ENCODE results near the gene SAT2.
"Not testable (repeated sequence)": the region's sequence is repeated elsewhere in the genome, so short reads cannot be mapped to it uniquely, and the experiment has no call there.

Gene SAT2

GRCh38 chr17:7627250-7628121 is at the start of gene SAT2:
Gene SAT2 (minus strand): TSS chr17:7627821. CDS start chr17:7627635, 186 bp downstream.
- peak; percentile 93 for DNase-seq (ENCODE audit: low read depth)

GRCh38 chr17:7676533-7676932 is 48.9 kb upstream of the SAT2 start:
- no peak for DNase-seq (ENCODE audit: low read depth)

GRCh38 chr17:7674934-7675333 is 47.3 kb upstream of the SAT2 start:
- DNase-seq (ENCODE audit: low read depth): no peak

- no peak for DNase-seq (ENCODE audit: low read depth)
Measured at GRCh38 chr17:7673239-7673638, 45.6 kb upstream of the SAT2 start.

- no peak for DNase-seq (ENCODE audit: low read depth)
Measured at GRCh38 chr17:7668482-7668881, 40.9 kb upstream of the SAT2 start.

GRCh38 chr17:7667656-7668406 is 40.2 kb upstream of the SAT2 start:
- DNase-seq (ENCODE audit: low read depth): no peak

GRCh38 chr17:7656958-7657609 is 29.5 kb upstream of the SAT2 start:
- DNase-seq (ENCODE audit: low read depth): no peak

- no peak for DNase-seq (ENCODE audit: low read depth)
Measured at GRCh38 chr17:7655541-7655840, 27.9 kb upstream of the SAT2 start.

- DNase-seq (ENCODE audit: low read depth): no peak
Measured at GRCh38 chr17:7654832-7655540, 27.4 kb upstream of the SAT2 start.

GRCh38 chr17:7652388-7653356 is 25.1 kb upstream of the SAT2 start:
- DNase-seq (ENCODE audit: low read depth): no peak

- no peak for DNase-seq (ENCODE audit: low read depth)
Measured at GRCh38 chr17:7651665-7652387, 24.2 kb upstream of the SAT2 start.

- DNase-seq (ENCODE audit: low read depth): no peak
Measured at GRCh38 chr17:7651097-7651664, 23.6 kb upstream of the SAT2 start.

- no peak for DNase-seq (ENCODE audit: low read depth)
Measured at GRCh38 chr17:7650509-7651096, 23.0 kb upstream of the SAT2 start, which contains the start of gene ATP1B2. Gene ATP1B2 (plus strand): TSS chr17:7650926. CDS start chr17:7651519, 593 bp downstream.

- no peak for DNase-seq (ENCODE audit: low read depth)
Measured at GRCh38 chr17:7647018-7647417, 19.4 kb upstream of the SAT2 start.

GRCh38 chr17:7646457-7646856 is 18.8 kb upstream of the SAT2 start:
- no peak for DNase-seq (ENCODE audit: low read depth)

- DNase-seq (ENCODE audit: low read depth): no peak
Measured at GRCh38 chr17:7644775-7645174, 17.2 kb upstream of the SAT2 start.

- DNase-seq (ENCODE audit: low read depth): not testable (repeated sequence)
Measured at GRCh38 chr17:7641635-7642034, 14.0 kb upstream of the SAT2 start.

GRCh38 chr17:7640783-7641182 is 13.2 kb upstream of the SAT2 start:
- DNase-seq (ENCODE audit: low read depth): no peak

GRCh38 chr17:7636163-7636562 is 8.5 kb upstream of the SAT2 start:
- no peak for DNase-seq (ENCODE audit: low read depth)

GRCh38 chr17:7634384-7634783 is 6.8 kb upstream of the SAT2 start:
- DNase-seq (ENCODE audit: low read depth): no peak
